Gastrocnemius medialis (tissue), 4 donors: ENCODE results near the gene TSNAX. TPM values are rescaled to one million over a fixed set of nuclear protein-coding genes. Genes with fewer than 3 reads are reported as not detected.

Experiments
- ATAC-seq, 2 donors: fragments of 150-250 bp; one replicate each; pipeline ENCODE4 v1.9.1; 2016
- DNase-seq, 2 donors: peaks; one replicate each; pipeline ENCODE4 v3.0.0-alpha.2; 2019
- H3K27ac ChIP-seq, 4 donors: fragments of 200-600 bp; sonication (generic); 1 replicate in 1 of 4; 2 replicates in 3 of 4; pipeline ENCODE4 v1.5.1; 2016 to 2018; ENCODE audit warnings: mild to moderate bottlenecking in 2 of 4, moderate library complexity in 1 of 4
- H3K27me3 ChIP-seq, 3 donors: fragments of 200-600 bp; sonication (generic) in 2 of 3; 1 replicate in 1 of 3; 2 replicates in 2 of 3; pipeline versions ENCODE4 v1.5.1 to v1.6.0; 2016 to 2019; ENCODE audit warnings: mild to moderate bottlenecking in 1 of 3, moderate library complexity in 1 of 3
- H3K36me3 ChIP-seq, 2 donors: fragments of 200-600 bp; sonication (generic) in 1 of 2; one replicate each; pipeline ENCODE4 v1.5.1; 2017 to 2018
- H3K4me1 ChIP-seq, 2 donors: fragments of 200-600 bp; sonication (generic) in 1 of 2; one replicate each; pipeline ENCODE4 v1.5.1; 2016 to 2017; ENCODE audit warnings: mild to moderate bottlenecking in 2 of 2
- H3K4me3 ChIP-seq, 4 donors: fragments of 200-600 bp; sonication (generic) in 3 of 4; 1 replicate in 1 of 4; 2 replicates in 3 of 4; pipeline ENCODE4 v1.5.1; 2016 to 2019; ENCODE audit warnings: mild to moderate bottlenecking in 2 of 4
- H3K9me3 ChIP-seq, 3 donors: fragments of 200-600 bp; sonication (generic) in 2 of 3; 1 replicate in 1 of 3; 2 replicates in 2 of 3; pipeline ENCODE4 v1.5.1; 2016 to 2019
- POLR2A ChIP-seq, 2 donors: fragments of 450-650 bp; IDR thresholded peaks; one replicate each; pipeline ENCODE4 v1.6.1; 2017; ENCODE audit warnings: antibody characterized with exemption in 2 of 2, mild to moderate bottlenecking in 2 of 2, moderate library complexity in 2 of 2
- in situ Hi-C, 4 donors: fragments of 200-750 bp; cut with MboI; loops; one replicate each; pipeline versions ENCODE4 v1.15.0 to v1.8.0; 2017; ENCODE audit warnings: low sequenced_read_pairs in 4 of 4
- intact Hi-C: fragments of 100-400 bp; cut with DNase I; formaldehyde crosslinking; loops from one replicate; pipeline ENCODE4 v1.15.1; 2023; ENCODE audit warnings: low total_unique reads
- total RNA-seq, 4 donors: library from RNA; depleted of rRNA; stranded (reverse); fragments of >200 nt; gene quantifications; one replicate each; pipeline versions ENCODE4 v1.1.0 to v1.2.3, GENCODE V29; 2016
- TF ChIP-seq, protein P1 (sequence below), 5 experiments: fragments of 450-650 bp in 3 of 5; fragments of 200-600 bp in 2 of 5; sonication (generic) in 2 of 5; IDR thresholded peaks in 4 of 5; conservative IDR thresholded peaks in 1 of 5; 1 replicate in 4 of 5; 2 replicates in 1 of 5; pipeline ENCODE4 v1.5.1; 2016 to 2019; ENCODE audit warnings: antibody characterized with exemption in 5 of 5, mild to moderate bottlenecking in 3 of 5, moderate library complexity in 3 of 5

The TSNAX gene
- total RNA-seq, 4 donors from 2014 or later: 47.8 to 84.2 (median 77.8) TPM

DNA sequence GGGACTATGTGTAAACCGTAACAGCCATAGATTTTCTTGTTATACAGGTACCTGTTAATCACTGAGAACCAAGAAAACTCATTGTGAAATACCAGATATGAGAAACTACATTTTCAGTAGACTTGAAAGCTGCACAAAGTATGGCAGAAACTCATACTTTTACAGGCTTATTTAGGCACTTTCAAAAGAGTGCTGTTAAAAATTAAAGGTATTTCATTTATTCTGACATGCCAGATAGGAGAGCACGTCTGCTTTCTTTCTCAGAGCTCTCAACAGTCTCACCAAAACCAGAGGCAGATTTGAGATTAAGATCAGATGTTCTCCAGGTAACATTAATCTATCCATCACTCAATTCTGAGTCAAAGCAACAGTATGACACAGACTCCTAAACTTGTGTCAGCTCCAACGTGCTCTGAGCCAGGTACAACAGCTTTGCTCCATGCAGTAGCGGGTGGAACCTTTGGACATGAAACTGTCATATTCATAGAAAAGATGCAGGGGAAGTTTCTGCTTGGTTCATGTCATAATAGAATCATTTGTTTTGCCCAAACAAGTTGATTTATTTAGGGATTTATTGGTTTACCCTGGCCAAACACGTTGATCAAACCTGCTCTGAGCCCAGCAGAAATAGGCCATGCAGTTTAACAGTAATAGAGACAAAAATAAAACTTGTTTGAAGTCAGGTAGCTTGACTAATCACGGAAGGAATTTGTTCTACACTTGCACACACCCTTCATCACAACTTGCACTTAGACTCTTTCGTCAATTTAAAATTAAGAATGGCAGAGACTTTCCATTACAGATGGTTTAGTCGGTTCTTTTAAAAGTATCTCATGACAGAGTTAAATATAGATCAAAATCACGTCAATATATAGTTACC, 20.8 kb upstream of the TSNAX start:
- peak in 1 of 2 donors; percentile 27 for TF ChIP-seq POLR2A (IDR thresholded peaks at IDR 0.05)
- TF ChIP-seq, protein P1, sequence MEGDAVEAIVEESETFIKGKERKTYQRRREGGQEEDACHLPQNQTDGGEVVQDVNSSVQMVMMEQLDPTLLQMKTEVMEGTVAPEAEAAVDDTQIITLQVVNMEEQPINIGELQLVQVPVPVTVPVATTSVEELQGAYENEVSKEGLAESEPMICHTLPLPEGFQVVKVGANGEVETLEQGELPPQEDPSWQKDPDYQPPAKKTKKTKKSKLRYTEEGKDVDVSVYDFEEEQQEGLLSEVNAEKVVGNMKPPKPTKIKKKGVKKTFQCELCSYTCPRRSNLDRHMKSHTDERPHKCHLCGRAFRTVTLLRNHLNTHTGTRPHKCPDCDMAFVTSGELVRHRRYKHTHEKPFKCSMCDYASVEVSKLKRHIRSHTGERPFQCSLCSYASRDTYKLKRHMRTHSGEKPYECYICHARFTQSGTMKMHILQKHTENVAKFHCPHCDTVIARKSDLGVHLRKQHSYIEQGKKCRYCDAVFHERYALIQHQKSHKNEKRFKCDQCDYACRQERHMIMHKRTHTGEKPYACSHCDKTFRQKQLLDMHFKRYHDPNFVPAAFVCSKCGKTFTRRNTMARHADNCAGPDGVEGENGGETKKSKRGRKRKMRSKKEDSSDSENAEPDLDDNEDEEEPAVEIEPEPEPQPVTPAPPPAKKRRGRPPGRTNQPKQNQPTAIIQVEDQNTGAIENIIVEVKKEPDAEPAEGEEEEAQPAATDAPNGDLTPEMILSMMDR (IDR thresholded peaks at IDR 0.05 in 4 of 5, conservative IDR thresholded peaks at IDR 0.05 in 1 of 5): no peak
- in situ Hi-C loops: no loop called here

DNA sequence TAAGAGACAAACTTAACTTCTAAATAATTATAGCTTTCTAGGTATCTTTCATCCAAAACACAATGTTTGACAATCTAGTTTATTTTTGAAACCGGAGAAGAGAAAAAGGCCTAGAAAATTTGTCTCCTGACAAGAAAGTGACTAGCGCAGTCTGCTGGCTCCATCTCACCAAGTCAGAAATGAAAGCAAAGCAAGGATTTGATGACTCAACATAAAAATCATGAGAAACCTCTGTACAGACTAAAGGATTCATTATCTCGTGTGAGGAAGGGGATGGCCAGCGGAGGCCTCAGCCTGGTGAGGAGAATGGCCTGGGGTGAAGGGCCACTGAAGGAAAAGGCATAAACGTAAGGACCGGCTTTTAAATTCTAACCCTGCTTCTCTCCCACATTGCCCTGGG, 20.0 kb upstream of the TSNAX start:
- DNase-seq (no peak), ATAC-seq (peak in 1 of 2 donors; percentile 51)
- in situ Hi-C loops (no loop called here), intact Hi-C loops (no loop called here)
- no peaks in the 10 kb centered on the region for H3K9me3 ChIP-seq
- no peak for TF ChIP-seq POLR2A (IDR thresholded peaks at IDR 0.05)
- TF ChIP-seq, protein P1 (IDR thresholded peaks at IDR 0.05 in 4 of 5, conservative IDR thresholded peaks at IDR 0.05 in 1 of 5): no peak
- no peaks in the 10 kb centered on the region for H3K36me3 ChIP-seq
- peaks cover 24 to 27% of the 10 kb centered on the region in 2 donors for H3K4me1 ChIP-seq
- H3K27ac ChIP-seq: peak overlapping the region; percentile 77 to 86 (median 82)
- no peaks in the 10 kb centered on the region for H3K27me3 ChIP-seq
- H3K4me3 ChIP-seq: no peak overlapping the region

More for the DNA sequence above, 20.8 kb upstream of the TSNAX start:
- ATAC-seq (peak; percentile 77 to 91), DNase-seq (no peak)
- Histone ChIP-seq H3K27me3 (no peaks in the 10 kb centered on the region), H3K4me1 (peaks cover 24 to 27% of the 10 kb centered on the region in 2 donors), H3K4me3 (no peak overlapping the region), H3K9me3 (no peaks in the 10 kb centered on the region), H3K36me3 (no peaks in the 10 kb centered on the region), H3K27ac (peak overlapping the region; percentile 77 to 86 (median 82))
- intact Hi-C loops: no loop called here

DNA sequence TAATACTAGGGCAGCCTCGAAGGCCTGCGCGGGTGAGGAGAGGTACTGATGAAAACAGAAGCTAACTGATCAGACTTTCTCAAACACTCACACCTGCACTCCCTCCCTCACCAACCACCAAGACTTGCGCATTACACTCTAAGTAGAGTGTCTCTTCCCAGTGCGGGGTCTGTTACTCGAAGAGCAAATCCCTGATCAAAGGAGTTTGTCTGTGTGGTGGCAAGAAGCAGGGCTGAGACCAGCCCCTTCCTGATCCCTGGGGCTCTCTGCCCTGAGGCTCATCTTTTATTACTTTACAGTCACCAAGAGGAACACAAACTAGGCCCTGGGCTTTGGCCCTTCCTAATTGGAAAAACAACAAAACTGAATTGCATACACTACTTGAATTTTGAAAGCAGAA, 19.5 kb upstream of the TSNAX start:
- intact Hi-C loops: no loop called here
- H3K36me3 ChIP-seq: no peaks in the 10 kb centered on the region
- no peaks in the 10 kb centered on the region for H3K9me3 ChIP-seq
- H3K4me1 ChIP-seq: peaks cover 24 to 27% of the 10 kb centered on the region in 2 donors
- in situ Hi-C loops: no loop called here
- no peaks in the 10 kb centered on the region for H3K27me3 ChIP-seq
- ATAC-seq (peak in 1 of 2 donors; percentile 13), DNase-seq (no peak)
- peak overlapping the region; percentile 77 to 86 (median 82) for H3K27ac ChIP-seq
- no peak for TF ChIP-seq POLR2A (IDR thresholded peaks at IDR 0.05)
- TF ChIP-seq, protein P1 (IDR thresholded peaks at IDR 0.05 in 4 of 5, conservative IDR thresholded peaks at IDR 0.05 in 1 of 5): no peak
- H3K4me3 ChIP-seq: no peak overlapping the region

DNA sequence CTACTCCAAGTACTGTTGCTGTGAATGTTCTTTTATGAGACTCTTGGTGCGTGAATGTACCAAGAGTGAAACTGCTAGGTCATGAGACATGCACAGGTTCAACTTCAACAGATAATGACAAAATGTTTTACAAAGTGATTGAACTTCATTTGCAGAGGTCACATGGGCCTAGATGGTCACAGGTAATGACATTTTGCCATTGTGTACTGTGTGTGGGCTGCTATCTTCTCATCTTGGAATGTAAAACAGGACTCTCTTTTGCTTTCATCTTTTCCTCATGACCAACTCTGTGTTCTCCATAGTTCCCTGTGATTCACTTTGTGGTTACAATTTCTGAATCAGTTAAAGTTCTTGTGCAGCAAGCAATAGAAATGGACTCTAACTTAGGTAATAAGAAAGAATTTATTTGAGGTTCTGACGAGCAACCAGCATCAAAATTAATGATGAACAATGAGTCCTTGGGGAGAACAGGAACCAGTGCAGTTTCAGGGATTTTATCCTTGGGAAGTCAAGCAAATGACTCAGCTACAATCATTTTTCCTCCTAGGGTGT, 16.2 kb upstream of the TSNAX start:
- Histone ChIP-seq H3K27me3 (no peaks in the 10 kb centered on the region), H3K36me3 (no peaks in the 10 kb centered on the region), H3K4me3 (no peak overlapping the region), H3K27ac (peak overlapping the region in 3 of 4 donors; percentile 16 to 35 (median 17)), H3K9me3 (no peaks in the 10 kb centered on the region), H3K4me1 (peaks cover 17 to 18% of the 10 kb centered on the region in 2 donors)
- TF ChIP-seq, protein P1 (IDR thresholded peaks at IDR 0.05 in 4 of 5, conservative IDR thresholded peaks at IDR 0.05 in 1 of 5): no peak
- in situ Hi-C loops: no loop called here
- ATAC-seq (no peak), DNase-seq (no peak)
- intact Hi-C loops: no loop called here
